Ovary (tissue), 9 donors: ENCODE results near the gene CLEC16A. TPM values are rescaled to one million over a fixed set of nuclear protein-coding genes. Genes with fewer than 3 reads are reported as not detected.

Experiments
- DNase-seq, 5 donors: peaks; one replicate each; pipeline ENCODE4 v3.0.0-alpha.2; 2019 to 2020
- H3K27ac ChIP-seq, 2 donors: fragments of 200-600 bp; one replicate each; pipeline versions ENCODE4 v1.5.1 to v1.8.0; 2019 to 2022
- H3K27me3 ChIP-seq: fragments of 200-600 bp; one replicate; pipeline ENCODE4 v1.8.0; 2022
- H3K36me3 ChIP-seq: fragments of 200-600 bp; sonication (generic); one replicate; pipeline ENCODE4 v1.5.1; 2019
- H3K4me1 ChIP-seq: one replicate; pipeline ENCODE4 v1.8.1; 2013; ENCODE audit warnings: mild to moderate bottlenecking, moderate library complexity; ENCODE audit not compliant: insufficient read depth
- H3K4me3 ChIP-seq: fragments of 200-600 bp; sonication (generic); one replicate; pipeline ENCODE4 v1.5.1; 2017
- H3K9me3 ChIP-seq, 2 donors: fragments of 200-600 bp in 1 of 2; sonication (generic) in 1 of 2; one replicate each; pipeline versions ENCODE4 v1.5.1 to v1.8.1; 2013 to 2019; ENCODE audit warnings: mild to moderate bottlenecking in 1 of 2, moderate library complexity in 1 of 2
- CTCF ChIP-seq, 3 donors: fragments of 450-650 bp in 2 of 3; fragments of 200-600 bp in 1 of 3; IDR thresholded peaks; one replicate each; pipeline versions ENCODE4 v1.5.1 to v1.8.0; 2016 to 2022; ENCODE audit warnings: antibody characterized with exemption in 3 of 3, mild to moderate bottlenecking in 1 of 3
- EP300 ChIP-seq: sonication (generic); formaldehyde crosslinking; IDR thresholded peaks from one replicate; pipeline ENCODE4 v1.6.1; 2017; ENCODE audit warnings: antibody characterized with exemption
- POLR2A ChIP-seq: fragments of 450-650 bp; IDR thresholded peaks from one replicate; pipeline ENCODE4 v1.6.1; 2017; ENCODE audit warnings: antibody characterized with exemption, mild to moderate bottlenecking, moderate library complexity
- WGBS, 3 donors: extraction: QIAGEN DNeasy Blood & Tissue Kit in 1 of 3; methylation state at CpG; one replicate each; pipeline versions ENCODE4 v1.1.5 to v1.1.7; 2013 to 2017; 5-methylcytosine and 5-hydroxymethylcytosine counted together
- intact Hi-C, 4 donors: fragments of 100-400 bp; cut with DNase I; formaldehyde crosslinking; loops; one replicate each; pipeline versions ENCODE4 v1.11.0 to v1.15.1; 2022 to 2023
- polyA plus RNA-seq, 2 donors: library from polyadenylated mRNA; stranded (reverse); fragments of 200-250 nt in 1 of 2; fragments of 350-450 nt in 1 of 2; fragmentation: Illumina TruSeq in 1 of 2; extraction: RNeasy Lipid Tissue Mini Kit (QIAGEN cat#74804) in 1 of 2; gene quantifications; one replicate each; pipeline ENCODE4 v1.2.3, GENCODE V29; 2013 to 2014
- total RNA-seq, 7 donors: library from RNA; depleted of rRNA in 2 of 7; stranded (reverse); fragments of >200 nt in 2 of 7; fragmentation: NEBNext Ultra II Directional in 3 of 7; extraction: Animal tissue kit (Norgen Biotek cat#: 25700) in 3 of 7; gene quantifications; one replicate each; pipeline versions ENCODE4 v1.1.0 to v1.2.4, GENCODE V29; 2016 to 2023
- donor health status: DM: no; HTN: no; CAD: no; lungs with moderate emphysema.
- donor health status: DM: no; HTN: no; CAD: no.
- donor health status: Bipolar disorder and iron deficiency.
- donor health status: DM: yes; HTN: yes; CAD: no.
- donor health status: DM: no; HTN: no; CAD: no.
- donor health status: DM: yes; HTN: yes; CAD: no.

Gene CLEC16A
- total and polyA plus RNA-seq, 9 donors, result 6.4 to 28.1 (median 16.5) TPM

GRCh38 chr16:10988164-10988803 lies 43.9 kb downstream of the CLEC16A start:
- no peaks in the 10 kb centered on the region for H3K36me3 ChIP-seq
- H3K9me3 ChIP-seq, result no peaks in the 10 kb centered on the region
- H3K4me1 ChIP-seq, result peaks cover 4% of the 10 kb centered on the region
- no peak overlapping the region for H3K27ac ChIP-seq
- TF ChIP-seq CTCF (IDR thresholded peaks at IDR 0.05) (no peak), EP300 (no peak), POLR2A (no peak)
- WGBS, 3 donors, result 74 to 79% (median 77%) methylated on average over 7 of the region's 7 CpGs
- no peaks in the 10 kb centered on the region for H3K27me3 ChIP-seq
- intact Hi-C loops, result no loop called here
- no peak overlapping the region for H3K4me3 ChIP-seq
- no peak for DNase-seq

GRCh38 chr16:10988879-10989278 lies 44.5 kb downstream of the CLEC16A start:
- Histone ChIP-seq H3K36me3 (no peaks in the 10 kb centered on the region), H3K27ac (no peak overlapping the region), H3K4me3 (no peak overlapping the region), H3K4me1 (peaks cover 4% of the 10 kb centered on the region), H3K9me3 (no peaks in the 10 kb centered on the region), H3K27me3 (no peaks in the 10 kb centered on the region)
- no peak for DNase-seq
- TF ChIP-seq CTCF (IDR thresholded peaks at IDR 0.05), result no peak
- no peak for TF ChIP-seq POLR2A
- no peak for TF ChIP-seq EP300
- 79 to 95% (median 85%) methylated on average over 6 of the region's 6 CpGs for WGBS, 3 donors
- intact Hi-C loops, result no loop called here

GRCh38 chr16:10989559-10989958 lies 45.2 kb downstream of the CLEC16A start:
- 80 to 83% (median 82%) methylated on average over 6 of the region's 6 CpGs for WGBS, 3 donors

GRCh38 chr16:10990378-10990777 lies 46.0 kb downstream of the CLEC16A start:
- Histone ChIP-seq H3K36me3 (no peaks in the 10 kb centered on the region), H3K4me3 (no peak overlapping the region), H3K4me1 (peaks cover 4% of the 10 kb centered on the region), H3K27ac (no peak overlapping the region), H3K27me3 (no peaks in the 10 kb centered on the region), H3K9me3 (no peaks in the 10 kb centered on the region)
- no peak for DNase-seq
- intact Hi-C loops, result no loop called here
- 84 to 96% (median 86%) methylated on average over 5 of the region's 5 CpGs for WGBS, 3 donors
- TF ChIP-seq EP300 (no peak), POLR2A (no peak), CTCF (IDR thresholded peaks at IDR 0.05) (no peak)

More at GRCh38 chr16:10989559-10989958, 45.2 kb downstream of the CLEC16A start:
- Histone ChIP-seq H3K9me3 (no peaks in the 10 kb centered on the region), H3K27ac (no peak overlapping the region), H3K4me1 (peaks cover 4% of the 10 kb centered on the region), H3K4me3 (no peak overlapping the region), H3K27me3 (no peaks in the 10 kb centered on the region), H3K36me3 (no peaks in the 10 kb centered on the region)
- intact Hi-C loops, result no loop called here
- TF ChIP-seq CTCF (IDR thresholded peaks at IDR 0.05) (no peak), EP300 (no peak), POLR2A (no peak)
- no peak for DNase-seq
